HG02885 (cell line): Measurements from ENCODE around the gene TSHB.
"Not testable (repeated sequence)": the region's sequence is repeated elsewhere in the genome, so short reads cannot be mapped to it uniquely, and the experiment has no call there.

ENCODE experiments used
- ATAC-seq: cut with Tn5 transposase; IDR thresholded peaks from one replicate; pipeline ENCODE4 v1.9.1; 2021; ENCODE audit warnings: mild to moderate bottlenecking; ENCODE audit not compliant: unreplicated experiment, poor library complexity

Gene TSHB

DNA sequence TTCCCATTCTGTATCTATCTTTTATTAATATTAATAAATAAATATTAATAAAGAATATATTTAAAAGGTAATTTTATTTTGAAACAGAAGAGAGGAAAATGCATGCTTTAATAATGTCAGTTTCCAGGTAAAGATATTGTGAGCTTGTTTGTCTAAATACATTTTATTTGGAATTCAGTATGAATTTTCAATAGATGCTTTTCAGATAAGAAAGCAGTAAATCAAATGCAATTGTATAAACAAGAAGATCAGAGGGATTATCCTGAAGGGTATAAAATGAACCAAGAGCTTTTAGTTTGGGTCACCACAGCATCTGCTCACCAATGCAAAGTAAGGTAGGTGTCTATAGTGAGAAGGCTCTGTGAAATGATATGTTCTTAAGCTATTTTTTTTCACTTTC is at the start of gene TSHB:
TSS of gene TSHB (plus strand) at position 301 of the 400 bp plus-strand sequence. CDS start 3,537 bp downstream, outside the sequence.
- ATAC-seq, result no peak

- no peak for ATAC-seq
Measured at GRCh38 chr1:114982251-114982650, 47.4 kb upstream of the TSHB start.

- ATAC-seq, result no peak
Measured at GRCh38 chr1:114986286-114986685, 43.3 kb upstream of the TSHB start.

DNA sequence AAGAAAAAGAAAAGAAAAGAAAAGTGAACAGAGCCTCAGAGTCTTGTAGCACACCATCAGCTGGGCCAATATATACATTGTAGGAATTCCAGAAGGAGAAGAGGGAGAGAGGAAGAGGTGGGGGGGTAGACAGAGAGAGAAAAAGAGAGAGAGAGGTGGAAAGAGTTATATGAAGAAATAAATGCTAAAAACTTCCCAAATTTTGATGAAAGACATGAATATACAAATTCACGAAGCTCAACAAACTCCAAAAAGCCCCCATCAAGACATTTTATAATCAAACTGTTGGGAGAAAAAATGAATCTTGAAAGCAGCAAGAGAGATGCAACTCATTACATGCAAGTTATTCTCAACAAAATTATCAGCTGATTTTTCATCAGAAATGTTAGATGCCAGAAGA is 41.5 kb upstream of the TSHB start:
- no peak for ATAC-seq

DNA sequence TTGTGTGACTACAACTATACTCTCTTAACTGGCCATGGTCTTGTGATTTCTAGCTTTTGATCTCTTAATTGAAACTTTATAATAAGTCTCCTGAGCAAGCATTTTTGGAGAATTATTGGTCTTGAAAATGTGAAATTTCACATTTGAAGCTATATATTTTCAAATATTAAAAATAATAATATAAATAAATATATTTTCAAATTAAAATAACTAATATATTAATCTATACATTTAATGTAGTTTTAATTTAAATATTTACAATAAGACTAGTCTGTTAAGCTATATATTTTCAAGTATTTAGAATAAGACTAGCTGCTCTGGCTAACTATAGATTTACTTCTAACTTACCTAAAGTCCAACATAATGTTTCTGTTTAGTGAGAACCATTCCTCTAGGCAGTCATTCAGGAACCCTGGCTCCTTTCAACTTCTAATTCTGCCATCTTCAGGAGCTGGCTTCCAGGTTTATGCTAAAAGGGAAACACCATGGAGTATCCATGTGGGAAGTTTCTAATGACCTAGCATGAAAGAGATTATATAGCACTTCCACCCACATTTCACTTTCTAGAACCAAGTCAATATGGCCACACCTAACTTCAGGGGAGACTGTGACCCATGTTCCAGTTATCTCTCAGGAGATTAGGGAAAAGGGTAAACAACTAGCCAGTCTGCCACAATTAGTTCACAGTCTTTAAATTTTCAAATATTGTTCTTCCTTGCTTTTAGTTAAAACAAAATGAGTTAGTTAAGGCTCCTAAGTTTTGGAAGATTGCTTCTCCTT is 31.9 kb upstream of the TSHB start:
- ATAC-seq, result no peak

- no peak for ATAC-seq
Measured at GRCh38 chr1:115006191-115006590, 23.4 kb upstream of the TSHB start.

DNA sequence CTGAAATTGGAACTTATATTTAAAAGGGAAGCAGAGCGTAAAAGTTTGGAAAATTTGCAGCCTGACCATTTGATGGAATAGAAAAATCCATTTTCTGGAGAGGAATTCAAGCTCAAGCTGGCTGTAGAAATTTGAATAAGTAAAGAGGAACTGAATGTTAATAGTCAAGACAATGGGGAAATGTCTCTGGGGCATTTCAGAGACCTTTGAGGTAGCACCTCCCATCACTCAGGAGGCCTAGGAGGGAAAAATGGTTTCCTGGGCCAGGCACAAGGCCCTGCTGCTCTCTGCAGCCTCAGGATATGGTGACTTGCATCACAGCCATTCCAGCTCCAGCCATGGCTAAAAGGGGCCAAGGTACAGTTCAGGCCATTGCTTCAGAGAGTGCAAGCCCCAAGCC is 17.6 kb upstream of the TSHB start:
- no peak for ATAC-seq

DNA sequence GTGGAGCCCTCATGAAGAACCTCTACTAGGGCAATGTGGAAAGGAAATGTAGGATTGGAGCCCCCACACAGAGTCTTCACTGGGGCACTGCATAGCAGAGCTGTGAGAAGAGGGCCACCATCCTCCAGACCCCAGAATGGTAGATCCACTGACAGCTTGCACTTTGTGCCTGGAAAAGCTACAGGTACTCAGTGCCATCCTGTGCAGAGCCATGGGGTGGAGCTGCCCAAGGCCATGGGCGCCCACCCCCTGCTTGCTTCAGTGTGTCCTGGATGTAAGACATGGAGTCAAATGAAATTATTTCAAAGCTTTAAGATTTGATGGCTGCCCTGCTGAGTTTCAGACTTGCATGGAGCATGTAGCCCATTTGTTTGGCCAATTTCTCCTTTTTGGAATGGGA is 17.2 kb upstream of the TSHB start:
- ATAC-seq, result no peak

- no peak for ATAC-seq
Measured at GRCh38 chr1:115013792-115014191, 15.8 kb upstream of the TSHB start.

DNA sequence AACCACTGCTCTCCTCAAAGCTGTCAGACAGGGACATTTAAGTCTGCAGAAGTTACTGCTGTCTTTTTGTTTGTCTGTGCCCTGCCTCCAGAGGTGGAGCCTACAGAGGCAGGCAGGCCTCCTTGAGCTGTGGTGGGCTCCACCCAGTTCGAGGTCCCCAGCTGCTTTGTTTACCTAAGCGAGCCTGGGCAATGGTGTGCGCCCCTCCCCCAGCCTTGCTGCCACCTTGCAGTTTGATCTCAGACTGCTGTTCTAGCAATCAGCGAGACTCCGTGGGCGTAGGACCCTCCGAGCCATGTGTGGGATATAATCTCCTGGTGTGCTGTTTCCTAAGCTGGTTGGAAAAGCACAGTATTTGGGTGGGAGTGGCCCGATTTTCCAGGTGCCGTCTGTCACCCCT is 10.1 kb upstream of the TSHB start:
- not testable (repeated sequence) for ATAC-seq

DNA sequence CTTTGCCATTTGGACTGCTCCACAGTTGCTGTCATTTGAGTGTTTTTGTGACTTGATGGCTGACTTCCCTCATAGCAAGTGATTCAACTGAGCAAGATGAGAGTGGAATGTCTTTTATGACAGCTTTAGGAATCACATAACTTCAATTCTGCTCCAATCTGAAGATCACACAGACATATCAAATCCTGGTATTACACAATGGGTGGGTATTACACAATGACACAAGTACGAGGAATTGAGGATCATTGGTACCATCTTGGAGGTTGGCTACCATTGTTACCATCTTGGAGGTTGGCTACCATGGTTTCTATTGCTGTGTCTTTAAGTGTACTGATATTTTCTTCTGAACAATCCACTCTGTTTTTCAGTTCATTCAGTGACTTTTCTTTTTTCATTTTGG is 8.5 kb upstream of the TSHB start:
- no peak for ATAC-seq

- ATAC-seq, result no peak
Measured at GRCh38 chr1:115023593-115023992, 6.0 kb upstream of the TSHB start.

- ATAC-seq, result no peak
Measured at GRCh38 chr1:115031595-115031994, 2.0 kb downstream of the TSHB start.

DNA sequence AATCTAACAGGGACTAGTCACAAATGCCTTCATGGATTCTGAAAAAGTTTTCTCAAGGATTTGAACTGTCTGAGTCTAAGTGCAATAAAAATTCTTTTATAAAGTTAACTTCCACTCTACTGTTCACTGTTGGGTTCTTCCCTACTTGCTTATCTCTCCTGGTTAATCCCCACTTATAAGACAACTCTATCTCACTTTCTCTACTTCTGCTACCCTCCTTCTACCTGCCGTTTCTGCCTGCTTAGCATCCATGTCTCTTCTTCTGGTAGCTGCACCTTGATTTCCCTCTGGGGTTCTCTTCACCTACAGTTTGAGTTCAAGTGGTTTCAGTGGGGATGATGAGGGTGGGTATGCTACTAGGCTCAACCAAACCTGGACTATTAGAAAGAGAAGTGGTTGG is 6.0 kb downstream of the TSHB start:
- no peak for ATAC-seq

DNA sequence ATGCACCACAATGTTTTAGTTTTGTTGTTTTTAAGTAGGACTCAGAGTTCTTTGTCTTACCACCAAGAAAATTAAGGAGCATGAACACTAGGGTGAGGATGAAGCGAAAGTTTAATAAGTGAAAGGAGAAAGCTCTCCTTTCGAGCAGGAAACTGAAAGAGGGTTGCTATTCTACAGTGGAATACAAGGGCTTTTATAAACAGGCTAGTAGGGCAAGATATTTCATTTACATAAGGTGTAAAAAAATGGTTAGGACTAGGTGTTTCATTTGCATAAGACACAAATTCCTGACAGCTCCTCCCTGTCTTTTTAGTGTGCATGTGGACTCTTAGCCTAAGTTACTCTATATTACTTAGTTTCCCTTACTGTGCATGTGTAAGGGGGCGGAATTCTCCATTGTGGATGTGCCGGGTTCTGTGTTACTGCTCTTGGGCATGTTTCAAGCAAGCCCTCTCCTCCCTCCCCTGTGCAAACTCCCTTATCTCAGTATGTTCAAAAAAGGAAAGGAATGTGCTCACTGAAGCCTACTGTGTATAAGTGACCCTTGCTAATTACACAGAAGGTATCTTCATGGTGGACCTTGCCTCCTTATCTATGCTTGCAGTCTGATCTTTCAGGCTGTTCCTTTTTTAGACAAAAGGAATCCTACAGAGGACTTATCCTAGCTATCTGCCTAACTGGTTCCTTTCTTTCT is 7.3 kb downstream of the TSHB start:
- no peak for ATAC-seq

- no peak for ATAC-seq
Measured at GRCh38 chr1:115040501-115040900, 10.9 kb downstream of the TSHB start.

DNA sequence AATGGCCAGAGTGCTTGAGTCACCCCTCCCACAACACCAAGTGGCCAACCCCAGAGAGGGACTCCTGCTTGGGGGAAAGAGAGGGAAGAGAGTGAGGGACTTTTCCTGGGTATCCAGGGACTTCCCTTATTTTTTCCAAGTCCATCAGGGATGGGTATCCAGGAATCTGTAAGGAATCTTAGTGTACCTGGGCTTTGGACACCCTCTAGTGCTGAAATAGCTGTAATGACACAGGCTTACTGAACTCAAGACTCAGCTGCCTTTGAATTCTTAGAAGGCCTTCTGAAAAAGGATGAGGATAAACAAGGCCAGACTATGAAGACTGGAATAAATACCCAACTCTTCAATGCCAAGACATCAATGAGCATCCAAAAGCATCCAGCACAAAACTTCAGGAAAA is 12.0 kb downstream of the TSHB start:
- ATAC-seq, result no peak

DNA sequence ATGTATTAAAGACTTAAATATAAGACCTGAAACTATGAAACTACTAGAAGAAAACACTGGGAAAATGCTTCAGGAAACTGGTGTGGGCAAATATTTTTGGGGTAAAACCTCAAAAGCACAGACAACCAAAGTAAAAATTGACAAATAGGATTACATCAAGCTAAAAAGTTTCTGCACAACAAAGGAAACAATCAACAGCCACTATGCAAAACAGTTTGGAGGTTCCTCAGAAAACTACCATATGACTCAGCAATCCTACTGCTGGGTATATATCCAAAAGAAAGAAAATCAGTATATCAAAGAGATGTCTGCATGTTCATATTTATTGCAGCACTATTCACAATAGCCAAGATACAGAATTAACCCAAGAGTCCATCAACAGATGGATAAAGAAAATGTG is 17.1 kb downstream of the TSHB start:
- ATAC-seq, result no peak

DNA sequence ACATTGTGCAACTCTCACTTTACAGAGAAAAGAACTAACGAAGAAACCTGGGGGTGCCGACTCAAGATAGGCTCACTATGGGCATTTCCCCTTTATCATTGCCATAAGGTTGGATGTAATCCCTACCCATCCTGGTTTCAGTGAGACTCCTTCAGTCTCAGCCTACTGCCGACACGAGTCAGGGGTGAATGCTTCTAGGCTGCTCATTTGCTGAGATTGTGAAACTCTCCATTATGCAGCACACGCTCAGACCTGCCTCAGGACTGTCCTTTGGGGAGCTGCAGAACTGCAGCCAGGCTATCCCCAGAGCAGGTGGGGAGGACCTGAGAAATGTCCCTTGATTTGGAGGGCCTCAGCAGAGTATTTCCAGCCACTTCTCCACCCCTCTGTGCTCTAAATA is 22.2 kb downstream of the TSHB start:
- ATAC-seq, result no peak

DNA sequence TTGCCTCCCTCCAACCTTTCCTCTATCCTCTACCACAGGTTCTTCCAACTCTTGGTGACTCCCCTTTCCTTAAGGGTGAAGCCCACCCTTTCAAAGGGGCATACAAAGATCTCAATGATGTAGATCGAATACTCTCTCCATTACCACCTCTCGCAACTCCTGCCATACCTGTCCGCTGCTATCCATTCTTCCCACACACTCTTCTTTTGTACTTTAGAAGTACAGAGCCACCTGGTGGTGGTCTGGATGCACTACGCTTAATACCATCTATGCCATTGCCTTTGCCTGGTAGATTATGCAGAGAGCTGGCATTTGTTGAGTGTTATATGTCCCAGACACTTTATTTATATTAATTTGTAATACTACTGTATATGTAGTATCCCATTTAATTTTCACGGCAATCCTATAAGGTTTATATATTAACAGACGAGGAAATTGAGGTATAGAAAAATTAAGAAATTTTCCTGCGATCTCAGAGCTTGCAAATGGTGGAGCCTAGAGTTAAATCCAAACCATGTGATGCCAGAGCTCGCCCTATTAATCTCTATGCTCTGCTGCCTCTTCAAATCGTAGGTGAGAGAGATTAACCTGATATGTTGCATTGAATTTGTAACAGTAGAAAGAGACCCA is 22.9 kb downstream of the TSHB start:
- peak; percentile 92 for ATAC-seq

DNA sequence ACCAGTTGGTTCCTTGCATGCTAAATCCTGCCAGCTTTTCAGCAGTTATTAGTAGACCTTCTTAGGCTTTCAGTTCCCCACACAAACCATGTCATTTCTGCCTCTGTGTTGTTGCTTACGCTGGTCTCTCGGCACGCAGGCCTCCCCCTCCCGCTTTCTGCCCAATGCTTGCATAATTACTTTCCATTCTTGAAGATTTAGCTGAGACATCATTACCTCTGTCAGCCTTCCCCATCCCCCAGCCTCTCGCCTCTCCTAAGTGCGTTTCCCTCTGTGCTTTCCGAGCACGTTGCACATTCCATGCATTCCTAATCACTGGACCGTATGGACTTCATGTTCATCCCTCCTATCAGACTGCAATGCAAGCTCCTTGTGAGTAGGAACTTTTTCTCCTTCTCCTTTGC is 26.8 kb downstream of the TSHB start:
- no peak for ATAC-seq
